Right lung (tissue), 5 donors: ENCODE results near the gene CHST1. TPM values are rescaled to one million over a fixed set of nuclear protein-coding genes. Genes with fewer than 3 reads are reported as not detected.

ENCODE experiments used
- DNase-seq, 2 donors: peaks; one replicate each; pipeline ENCODE4 v3.0.0-alpha.2; 2013
- polyA plus RNA-seq, 5 donors: library from polyadenylated mRNA; unstranded; fragments of 120-200 nt; gene quantifications; one replicate each; pipeline versions ENCODE4 v1.2.1 to v1.2.3, GENCODE V29; 2013; ENCODE audit warnings: inconsistent platforms in 1 of 5, low replicate concordance in 1 of 5; ENCODE audit not compliant: insufficient read length in 5 of 5, insufficient read depth in 1 of 5

Gene CHST1
- polyA plus RNA-seq, 5 donors: 4.2 to 7.3 (median 5.6) TPM

- no peak for DNase-seq
These were observed 18.1 kb downstream of the CHST1 start for GRCh38 chr11:45647329-45647728.

GRCh38 chr11:45646275-45646927, 19.0 kb downstream of the CHST1 start:
- DNase-seq: no peak

- DNase-seq: no peak
These were observed 20.2 kb downstream of the CHST1 start for GRCh38 chr11:45644981-45645889.

GRCh38 chr11:45643598-45644260, 21.7 kb downstream of the CHST1 start:
- no peak for DNase-seq

- DNase-seq: no peak
These were observed 23.5 kb downstream of the CHST1 start for GRCh38 chr11:45641961-45642360.

- no peak for DNase-seq
These were observed 27.4 kb downstream of the CHST1 start for GRCh38 chr11:45638051-45638450.

GRCh38 chr11:45635907-45636306, 29.5 kb downstream of the CHST1 start:
- no peak for DNase-seq

- no peak for DNase-seq
These were observed 39.8 kb downstream of the CHST1 start for GRCh38 chr11:45625611-45626010.

GRCh38 chr11:45624095-45624494, 41.3 kb downstream of the CHST1 start:
- DNase-seq: no peak

GRCh38 chr11:45622861-45623260, 42.6 kb downstream of the CHST1 start:
- no peak for DNase-seq

- no peak for DNase-seq
These were observed 43.1 kb downstream of the CHST1 start for GRCh38 chr11:45622283-45622682.

- no peak for DNase-seq
These were observed 43.8 kb downstream of the CHST1 start for GRCh38 chr11:45621588-45621987.

- no peak for DNase-seq
These were observed 45.2 kb downstream of the CHST1 start for GRCh38 chr11:45620243-45620642.

- DNase-seq: no peak
These were observed 46.5 kb downstream of the CHST1 start for GRCh38 chr11:45618897-45619296.

GRCh38 chr11:45617871-45618601, 47.4 kb downstream of the CHST1 start:
- DNase-seq: no peak

GRCh38 chr11:45616802-45617549, 48.4 kb downstream of the CHST1 start:
- DNase-seq: no peak

- no peak for DNase-seq
These were observed 50.1 kb downstream of the CHST1 start for GRCh38 chr11:45615182-45615792.

GRCh38 chr11:45614196-45614828, 51.1 kb downstream of the CHST1 start:
- no peak for DNase-seq

- DNase-seq: no peak
These were observed 54.8 kb downstream of the CHST1 start for GRCh38 chr11:45610627-45611026.

- DNase-seq: no peak
These were observed 55.5 kb downstream of the CHST1 start for GRCh38 chr11:45609902-45610301.
